GM23338 (cell line): ENCODE measurements around the gene CCDC196. TPM values are rescaled to one million over a fixed set of nuclear protein-coding genes. Genes with fewer than 3 reads are reported as not detected.

Experiments
- ATAC-seq: fragments of 200-7000 bp; cut with Tn5 transposase; 3 replicates; pipeline ENCODE4 v1.9.1; 2020
- DNase-seq: peaks from one replicate; pipeline ENCODE4 v3.0.0-alpha.2; 2015; ENCODE audit warnings: low spot score
- H2AFZ ChIP-seq: fragments of 200-600 bp; sonication (generic); 2 replicates; pipeline ENCODE4 v1.8.0; 2016; ENCODE audit warnings: antibody characterized with exemption, mild to moderate bottlenecking, moderate library complexity
- H3F3A ChIP-seq: fragments of 200-600 bp; sonication (generic); replicated peaks from 2 replicates; pipeline ENCODE4 v1.8.0; 2017; ENCODE audit warnings: antibody characterized with exemption, mixed run types, low read depth
- H3K27ac ChIP-seq: fragments of 200-600 bp; sonication (generic); 2 replicates; pipeline ENCODE4 v1.6.1; 2016; ENCODE audit warnings: low read depth
- H3K27me3 ChIP-seq: fragments of 200-600 bp; sonication (generic); 2 replicates; pipeline ENCODE4 v1.8.0; 2016; ENCODE audit warnings: mild to moderate bottlenecking, mixed run types, moderate library complexity; ENCODE audit not compliant: insufficient read depth
- H3K36me3 ChIP-seq: fragments of 200-600 bp; sonication (generic); 2 replicates; pipeline ENCODE4 v1.8.0; 2016; ENCODE audit warnings: mild to moderate bottlenecking; ENCODE audit not compliant: insufficient read depth
- H3K4me1 ChIP-seq: fragments of 200-600 bp; sonication (generic); 2 replicates; pipeline ENCODE4 v1.8.0; 2016; ENCODE audit warnings: mild to moderate bottlenecking, moderate library complexity; ENCODE audit not compliant: insufficient read depth
- H3K4me2 ChIP-seq: fragments of 200-600 bp; sonication (generic); 2 replicates; pipeline ENCODE4 v1.7.1; 2017; ENCODE audit warnings: mixed run types
- H3K4me3 ChIP-seq: fragments of 200-600 bp; sonication (generic); 2 replicates; pipeline ENCODE4 v1.6.1; 2016; ENCODE audit warnings: mixed run types
- H3K79me2 ChIP-seq: fragments of 200-600 bp; sonication (generic); replicated peaks from 2 replicates; pipeline ENCODE4 v1.8.0; 2017; ENCODE audit warnings: mild to moderate bottlenecking; ENCODE audit not compliant: insufficient read depth
- H3K9me2 ChIP-seq: fragments of 200-600 bp; sonication (generic); 2 replicates; pipeline ENCODE4 v1.8.0; 2017; ENCODE audit not compliant: insufficient read depth
- H4K20me1 ChIP-seq: fragments of 200-600 bp; sonication (generic); replicated peaks from 2 replicates; pipeline ENCODE4 v1.8.0; 2017; ENCODE audit warnings: mild to moderate bottlenecking; ENCODE audit not compliant: insufficient read depth
- H3K27ac Mint-ChIP-seq: 2 replicates; pipeline ENCODE4 v1.8.0; 2020; ENCODE audit warnings: inconsistent platforms, mild to moderate bottlenecking, moderate library complexity, mixed read lengths
- H3K27me3 Mint-ChIP-seq: 3 replicates; pipeline ENCODE4 v1.8.0; 2022; ENCODE audit warnings: low read depth, mild to moderate bottlenecking, moderate library complexity, mixed read lengths, inconsistent platforms; ENCODE audit not compliant: insufficient read depth, poor library complexity
- H3K36me3 Mint-ChIP-seq: 3 replicates; pipeline ENCODE4 v1.8.0; 2021; ENCODE audit warnings: low read depth, mild to moderate bottlenecking, inconsistent platforms, moderate library complexity, mixed read lengths
- H3K4me1 Mint-ChIP-seq: 3 replicates; pipeline ENCODE4 v1.8.0; 2020; ENCODE audit warnings: mild to moderate bottlenecking, inconsistent platforms, mixed read lengths
- H3K4me3 Mint-ChIP-seq: 3 replicates; pipeline ENCODE4 v1.8.0; 2021; ENCODE audit warnings: moderate library complexity, mild to moderate bottlenecking, inconsistent platforms, mixed read lengths
- H3K9me3 Mint-ChIP-seq: 3 replicates; pipeline ENCODE4 v1.8.0; 2020; ENCODE audit warnings: moderate library complexity, mild to moderate bottlenecking, inconsistent platforms, mixed read lengths
- CREB1 ChIP-seq: fragments of 250-450 bp; sonication (Bioruptor Pico); IDR thresholded peaks from 2 replicates; pipeline ENCODE4 v1.5.0; 2020; ENCODE audit warnings: low read depth, mild to moderate bottlenecking, moderate library complexity
- EZH2 ChIP-seq: fragments of 200-600 bp; sonication (generic); IDR thresholded peaks from one replicate; pipeline ENCODE4 v1.8.0; 2017; ENCODE audit warnings: antibody characterized with exemption, mild to moderate bottlenecking, low read depth; ENCODE audit not compliant: unreplicated experiment
- JUNB ChIP-seq: IDR thresholded peaks from one replicate; pipeline ENCODE4 v1.6.1; 2016; ENCODE audit warnings: antibody characterized with exemption; ENCODE audit not compliant: unreplicated experiment
- NANOG ChIP-seq: IDR thresholded peaks from 2 replicates; pipeline ENCODE4 v1.6.1; 2016; ENCODE audit warnings: antibody characterized with exemption, borderline replicate concordance
- POLR2AphosphoS5 ChIP-seq: IDR thresholded peaks from 2 replicates; pipeline ENCODE4 v1.6.1; 2016; ENCODE audit warnings: antibody characterized with exemption, low read depth
- ZNF114 ChIP-seq: fragments of 250-450 bp; sonication (Bioruptor Pico); IDR thresholded peaks from 2 replicates; pipeline ENCODE4 v1.5.0; 2020; ENCODE audit warnings: mild to moderate bottlenecking, moderate library complexity
- ZNF331 ChIP-seq: fragments of 250-450 bp; sonication (Bioruptor Pico); IDR thresholded peaks from 2 replicates; pipeline ENCODE4 v1.5.0; 2020; ENCODE audit warnings: low read depth, mild to moderate bottlenecking, moderate library complexity
- polyA plus RNA-seq: library from polyadenylated mRNA; unstranded; fragments of >200 nt; fragmentation: Nextera tagmentation; extraction: Ambion mirVana; gene quantifications from 2 replicates; pipeline ENCODE4 v1.2.1, GENCODE V29; 2016
- total RNA-seq: library from RNA; depleted of rRNA; stranded (reverse); fragments of >200 nt; shearing (Covaris generic); gene quantifications from 2 replicates; pipeline ENCODE4 v1.2.3, GENCODE V29; 2014
- TF ChIP-seq, protein P1 (sequence below): IDR thresholded peaks from one replicate; pipeline ENCODE4 v1.6.1; 2018; ENCODE audit warnings: antibody characterized with exemption; ENCODE audit not compliant: unreplicated experiment
- TF ChIP-seq, protein P2 (sequence below): IDR thresholded peaks from 2 replicates; pipeline ENCODE4 v1.6.1; 2016; ENCODE audit warnings: antibody characterized with exemption
- TF ChIP-seq, protein P3 (sequence below), 2 experiments: fragments of 200-600 bp in 1 of 2; sonication (generic) in 1 of 2; conservative IDR thresholded peaks; 2 replicates each; pipeline versions ENCODE4 v1.5.1 to v1.6.1; 2016 to 2017; ENCODE audit warnings: antibody characterized with exemption in 2 of 2, low read depth in 2 of 2, mild to moderate bottlenecking in 2 of 2, moderate library complexity in 1 of 2
- TF ChIP-seq, protein P4 (sequence below): fragments of 250-450 bp; sonication (Bioruptor Pico); IDR thresholded peaks from 2 replicates; pipeline ENCODE4 v1.5.0; 2020; ENCODE audit warnings: mild to moderate bottlenecking, moderate library complexity

The CCDC196 gene
- total and polyA plus RNA-seq, 2 experiments from 2014 or later = 0.27 TPM; not detected in 1

DNA sequence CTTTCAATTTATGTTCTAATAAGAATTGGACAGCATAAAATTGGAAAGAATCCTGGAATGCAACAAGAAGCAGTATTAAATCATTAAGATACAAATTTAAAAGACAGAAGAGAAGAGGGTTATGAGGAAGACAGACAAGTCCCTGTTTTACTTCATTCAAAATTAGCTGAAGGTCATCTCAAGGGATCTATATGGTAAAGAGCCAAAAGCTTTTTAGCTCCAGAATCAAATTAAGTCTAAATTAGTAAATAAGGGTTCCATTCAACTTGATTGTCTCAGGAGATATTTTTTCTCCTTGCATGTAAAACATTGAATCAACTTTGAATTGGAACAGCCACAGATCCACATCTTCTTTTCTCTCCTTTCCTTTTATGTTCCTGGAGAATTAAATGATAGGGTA, 7.6 kb downstream of the CCDC196 start:
- Histone ChIP-seq H3K4me1 (no peaks in the 10 kb centered on the region), H3K4me2 (no peak overlapping the region), H3K4me3 (no peak overlapping the region), H3K79me2 (no peaks in the 10 kb centered on the region), H2AFZ (no peak overlapping the region), H4K20me1 (no peaks in the 10 kb centered on the region), H3F3A (no peaks in the 10 kb centered on the region), H3K36me3 (no peaks in the 10 kb centered on the region), H3K27me3 (no peaks in the 10 kb centered on the region), H3K27ac (no peak overlapping the region), H3K9me2 (no peaks in the 10 kb centered on the region)
- Mint-ChIP-seq H3K9me3 (no peaks in the 10 kb centered on the region), H3K27me3 (peaks cover 3% of the 10 kb centered on the region), H3K27ac (no peak overlapping the region), H3K36me3 (no peaks in the 10 kb centered on the region), H3K4me1 (peaks cover 5% of the 10 kb centered on the region; the same call in 1 of the 3 replicates), H3K4me3 (no peak overlapping the region)
- TF ChIP-seq, protein P1, sequence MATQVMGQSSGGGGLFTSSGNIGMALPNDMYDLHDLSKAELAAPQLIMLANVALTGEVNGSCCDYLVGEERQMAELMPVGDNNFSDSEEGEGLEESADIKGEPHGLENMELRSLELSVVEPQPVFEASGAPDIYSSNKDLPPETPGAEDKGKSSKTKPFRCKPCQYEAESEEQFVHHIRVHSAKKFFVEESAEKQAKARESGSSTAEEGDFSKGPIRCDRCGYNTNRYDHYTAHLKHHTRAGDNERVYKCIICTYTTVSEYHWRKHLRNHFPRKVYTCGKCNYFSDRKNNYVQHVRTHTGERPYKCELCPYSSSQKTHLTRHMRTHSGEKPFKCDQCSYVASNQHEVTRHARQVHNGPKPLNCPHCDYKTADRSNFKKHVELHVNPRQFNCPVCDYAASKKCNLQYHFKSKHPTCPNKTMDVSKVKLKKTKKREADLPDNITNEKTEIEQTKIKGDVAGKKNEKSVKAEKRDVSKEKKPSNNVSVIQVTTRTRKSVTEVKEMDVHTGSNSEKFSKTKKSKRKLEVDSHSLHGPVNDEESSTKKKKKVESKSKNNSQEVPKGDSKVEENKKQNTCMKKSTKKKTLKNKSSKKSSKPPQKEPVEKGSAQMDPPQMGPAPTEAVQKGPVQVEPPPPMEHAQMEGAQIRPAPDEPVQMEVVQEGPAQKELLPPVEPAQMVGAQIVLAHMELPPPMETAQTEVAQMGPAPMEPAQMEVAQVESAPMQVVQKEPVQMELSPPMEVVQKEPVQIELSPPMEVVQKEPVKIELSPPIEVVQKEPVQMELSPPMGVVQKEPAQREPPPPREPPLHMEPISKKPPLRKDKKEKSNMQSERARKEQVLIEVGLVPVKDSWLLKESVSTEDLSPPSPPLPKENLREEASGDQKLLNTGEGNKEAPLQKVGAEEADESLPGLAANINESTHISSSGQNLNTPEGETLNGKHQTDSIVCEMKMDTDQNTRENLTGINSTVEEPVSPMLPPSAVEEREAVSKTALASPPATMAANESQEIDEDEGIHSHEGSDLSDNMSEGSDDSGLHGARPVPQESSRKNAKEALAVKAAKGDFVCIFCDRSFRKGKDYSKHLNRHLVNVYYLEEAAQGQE = no peak
- TF ChIP-seq POLR2AphosphoS5 (no peak), EZH2 (no peak), ZNF114 (CRISPR knock-in tag) (no peak), CREB1 (CRISPR knock-in tag) (no peak), ZNF331 (no peak), NANOG (no peak), JUNB (no peak)
- TF ChIP-seq, protein P2, sequence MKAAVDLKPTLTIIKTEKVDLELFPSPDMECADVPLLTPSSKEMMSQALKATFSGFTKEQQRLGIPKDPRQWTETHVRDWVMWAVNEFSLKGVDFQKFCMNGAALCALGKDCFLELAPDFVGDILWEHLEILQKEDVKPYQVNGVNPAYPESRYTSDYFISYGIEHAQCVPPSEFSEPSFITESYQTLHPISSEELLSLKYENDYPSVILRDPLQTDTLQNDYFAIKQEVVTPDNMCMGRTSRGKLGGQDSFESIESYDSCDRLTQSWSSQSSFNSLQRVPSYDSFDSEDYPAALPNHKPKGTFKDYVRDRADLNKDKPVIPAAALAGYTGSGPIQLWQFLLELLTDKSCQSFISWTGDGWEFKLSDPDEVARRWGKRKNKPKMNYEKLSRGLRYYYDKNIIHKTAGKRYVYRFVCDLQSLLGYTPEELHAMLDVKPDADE = no peak
- TF ChIP-seq, protein P3, sequence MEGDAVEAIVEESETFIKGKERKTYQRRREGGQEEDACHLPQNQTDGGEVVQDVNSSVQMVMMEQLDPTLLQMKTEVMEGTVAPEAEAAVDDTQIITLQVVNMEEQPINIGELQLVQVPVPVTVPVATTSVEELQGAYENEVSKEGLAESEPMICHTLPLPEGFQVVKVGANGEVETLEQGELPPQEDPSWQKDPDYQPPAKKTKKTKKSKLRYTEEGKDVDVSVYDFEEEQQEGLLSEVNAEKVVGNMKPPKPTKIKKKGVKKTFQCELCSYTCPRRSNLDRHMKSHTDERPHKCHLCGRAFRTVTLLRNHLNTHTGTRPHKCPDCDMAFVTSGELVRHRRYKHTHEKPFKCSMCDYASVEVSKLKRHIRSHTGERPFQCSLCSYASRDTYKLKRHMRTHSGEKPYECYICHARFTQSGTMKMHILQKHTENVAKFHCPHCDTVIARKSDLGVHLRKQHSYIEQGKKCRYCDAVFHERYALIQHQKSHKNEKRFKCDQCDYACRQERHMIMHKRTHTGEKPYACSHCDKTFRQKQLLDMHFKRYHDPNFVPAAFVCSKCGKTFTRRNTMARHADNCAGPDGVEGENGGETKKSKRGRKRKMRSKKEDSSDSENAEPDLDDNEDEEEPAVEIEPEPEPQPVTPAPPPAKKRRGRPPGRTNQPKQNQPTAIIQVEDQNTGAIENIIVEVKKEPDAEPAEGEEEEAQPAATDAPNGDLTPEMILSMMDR (conservative IDR thresholded peaks at IDR 0.05; ENCODE audit: low read depth in 2 of 2) = no peak
- TF ChIP-seq, protein P4, sequence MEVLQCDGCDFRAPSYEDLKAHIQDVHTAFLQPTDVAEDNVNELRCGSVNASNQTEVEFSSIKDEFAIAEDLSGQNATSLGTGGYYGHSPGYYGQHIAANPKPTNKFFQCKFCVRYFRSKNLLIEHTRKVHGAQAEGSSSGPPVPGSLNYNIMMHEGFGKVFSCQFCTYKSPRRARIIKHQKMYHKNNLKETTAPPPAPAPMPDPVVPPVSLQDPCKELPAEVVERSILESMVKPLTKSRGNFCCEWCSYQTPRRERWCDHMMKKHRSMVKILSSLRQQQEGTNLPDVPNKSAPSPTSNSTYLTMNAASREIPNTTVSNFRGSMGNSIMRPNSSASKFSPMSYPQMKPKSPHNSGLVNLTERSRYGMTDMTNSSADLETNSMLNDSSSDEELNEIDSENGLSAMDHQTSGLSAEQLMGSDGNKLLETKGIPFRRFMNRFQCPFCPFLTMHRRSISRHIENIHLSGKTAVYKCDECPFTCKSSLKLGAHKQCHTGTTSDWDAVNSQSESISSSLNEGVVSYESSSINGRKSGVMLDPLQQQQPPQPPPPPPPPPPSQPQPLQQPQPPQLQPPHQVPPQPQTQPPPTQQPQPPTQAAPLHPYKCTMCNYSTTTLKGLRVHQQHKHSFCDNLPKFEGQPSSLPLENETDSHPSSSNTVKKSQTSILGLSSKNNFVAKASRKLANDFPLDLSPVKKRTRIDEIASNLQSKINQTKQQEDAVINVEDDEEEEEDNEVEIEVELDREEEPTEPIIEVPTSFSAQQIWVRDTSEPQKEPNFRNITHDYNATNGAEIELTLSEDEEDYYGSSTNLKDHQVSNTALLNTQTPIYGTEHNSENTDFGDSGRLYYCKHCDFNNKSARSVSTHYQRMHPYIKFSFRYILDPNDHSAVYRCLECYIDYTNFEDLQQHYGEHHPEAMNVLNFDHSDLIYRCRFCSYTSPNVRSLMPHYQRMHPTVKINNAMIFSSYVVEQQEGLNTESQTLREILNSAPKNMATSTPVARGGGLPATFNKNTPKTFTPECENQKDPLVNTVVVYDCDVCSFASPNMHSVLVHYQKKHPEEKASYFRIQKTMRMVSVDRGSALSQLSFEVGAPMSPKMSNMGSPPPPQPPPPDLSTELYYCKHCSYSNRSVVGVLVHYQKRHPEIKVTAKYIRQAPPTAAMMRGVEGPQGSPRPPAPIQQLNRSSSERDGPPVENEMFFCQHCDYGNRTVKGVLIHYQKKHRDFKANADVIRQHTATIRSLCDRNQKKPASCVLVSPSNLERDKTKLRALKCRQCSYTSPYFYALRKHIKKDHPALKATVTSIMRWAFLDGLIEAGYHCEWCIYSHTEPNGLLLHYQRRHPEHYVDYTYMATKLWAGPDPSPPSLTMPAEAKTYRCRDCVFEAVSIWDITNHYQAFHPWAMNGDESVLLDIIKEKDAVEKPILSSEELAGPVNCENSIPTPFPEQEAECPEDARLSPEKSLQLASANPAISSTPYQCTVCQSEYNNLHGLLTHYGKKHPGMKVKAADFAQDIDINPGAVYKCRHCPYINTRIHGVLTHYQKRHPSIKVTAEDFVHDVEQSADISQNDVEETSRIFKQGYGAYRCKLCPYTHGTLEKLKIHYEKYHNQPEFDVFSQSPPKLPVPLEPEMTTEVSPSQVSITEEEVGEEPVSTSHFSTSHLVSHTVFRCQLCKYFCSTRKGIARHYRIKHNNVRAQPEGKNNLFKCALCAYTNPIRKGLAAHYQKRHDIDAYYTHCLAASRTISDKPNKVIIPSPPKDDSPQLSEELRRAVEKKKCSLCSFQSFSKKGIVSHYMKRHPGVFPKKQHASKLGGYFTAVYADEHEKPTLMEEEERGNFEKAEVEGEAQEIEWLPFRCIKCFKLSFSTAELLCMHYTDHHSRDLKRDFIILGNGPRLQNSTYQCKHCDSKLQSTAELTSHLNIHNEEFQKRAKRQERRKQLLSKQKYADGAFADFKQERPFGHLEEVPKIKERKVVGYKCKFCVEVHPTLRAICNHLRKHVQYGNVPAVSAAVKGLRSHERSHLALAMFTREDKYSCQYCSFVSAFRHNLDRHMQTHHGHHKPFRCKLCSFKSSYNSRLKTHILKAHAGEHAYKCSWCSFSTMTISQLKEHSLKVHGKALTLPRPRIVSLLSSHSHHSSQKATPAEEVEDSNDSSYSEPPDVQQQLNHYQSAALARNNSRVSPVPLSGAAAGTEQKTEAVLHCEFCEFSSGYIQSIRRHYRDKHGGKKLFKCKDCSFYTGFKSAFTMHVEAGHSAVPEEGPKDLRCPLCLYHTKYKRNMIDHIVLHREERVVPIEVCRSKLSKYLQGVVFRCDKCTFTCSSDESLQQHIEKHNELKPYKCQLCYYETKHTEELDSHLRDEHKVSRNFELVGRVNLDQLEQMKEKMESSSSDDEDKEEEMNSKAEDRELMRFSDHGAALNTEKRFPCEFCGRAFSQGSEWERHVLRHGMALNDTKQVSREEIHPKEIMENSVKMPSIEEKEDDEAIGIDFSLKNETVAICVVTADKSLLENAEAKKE = no peak
- DNase-seq = no peak
- ATAC-seq = no peak
